ENCODE data around the gene FBXL16. TPM values are rescaled to one million over a fixed set of nuclear protein-coding genes. Genes with fewer than 3 reads are reported as not detected.

FBXL16 gene
- total RNA-seq, 1 donor from 2014 or later: 0.75 TPM

DNA sequence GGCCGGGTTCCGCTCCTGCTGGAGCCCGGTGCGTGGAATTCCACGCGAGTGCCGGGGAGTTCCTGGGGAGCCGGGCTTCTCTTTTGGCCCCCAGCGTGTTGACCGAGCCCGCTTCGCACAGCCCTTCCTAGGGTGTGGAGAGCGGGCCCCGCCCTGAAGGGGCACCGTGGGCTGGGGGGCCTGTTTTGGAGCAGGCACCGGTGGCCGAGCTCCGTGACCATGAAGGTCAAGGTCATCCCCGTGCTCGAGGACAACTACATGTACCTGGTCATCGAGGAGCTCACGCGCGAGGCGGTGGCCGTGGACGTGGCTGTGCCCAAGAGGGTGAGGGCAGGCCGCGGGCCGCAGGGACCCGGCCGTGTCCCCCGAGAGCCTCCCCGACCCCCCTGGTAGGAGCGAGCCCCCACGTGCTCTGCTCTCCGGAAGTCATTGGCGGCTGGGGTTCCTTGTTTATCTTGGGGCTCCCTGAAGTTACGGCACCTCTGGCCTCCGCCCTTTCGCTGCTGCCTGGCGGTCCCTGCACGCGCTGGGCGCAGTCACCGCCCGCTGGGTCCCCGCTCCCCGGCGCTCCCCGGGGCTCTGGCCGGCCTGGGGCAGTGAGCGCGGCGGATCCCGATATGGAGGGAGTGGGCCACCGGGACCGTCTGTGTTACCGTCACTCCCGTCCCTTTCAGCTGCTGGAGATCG lies 21.8 kb upstream of the FBXL16 start:
- Mint-ChIP-seq H3K9me3 (no peaks in the 10 kb centered on the region), H3K27me3 (no peaks in the 10 kb centered on the region), H3K27ac (no peak overlapping the region), H3K4me3 (peak overlapping the region; percentile 58), H3K4me1 (peaks cover 4% of the 10 kb centered on the region), H3K36me3 (ENCODE audit: low read depth) (peaks cover 8% of the 10 kb centered on the region)
- ATAC-seq (ENCODE audit: low read depth) (no peak), DNase-seq (peak; percentile 61)
- intact Hi-C loops (cut with micrococcal nuclease): no loop called here
- no peak for TF ChIP-seq CTCF (IDR thresholded peaks at IDR 0.05)
- ChIA-PET POLR2A (interaction anchor here (0.5 to 3.2 kb wide), 8 partner anchors 10 to 61 kb away, joined by 3 to 11 read pairs (median 4); partner anchors contain the start of genes CHTF18, CIAO3, METRN and RPUSD1), CTCF (interaction anchor here (1.0 to 2.0 kb wide), 2 partner anchors 13 to 15 kb away, joined by 3 to 4 read pairs; partner anchors contain the start of gene METRN)

DNA sequence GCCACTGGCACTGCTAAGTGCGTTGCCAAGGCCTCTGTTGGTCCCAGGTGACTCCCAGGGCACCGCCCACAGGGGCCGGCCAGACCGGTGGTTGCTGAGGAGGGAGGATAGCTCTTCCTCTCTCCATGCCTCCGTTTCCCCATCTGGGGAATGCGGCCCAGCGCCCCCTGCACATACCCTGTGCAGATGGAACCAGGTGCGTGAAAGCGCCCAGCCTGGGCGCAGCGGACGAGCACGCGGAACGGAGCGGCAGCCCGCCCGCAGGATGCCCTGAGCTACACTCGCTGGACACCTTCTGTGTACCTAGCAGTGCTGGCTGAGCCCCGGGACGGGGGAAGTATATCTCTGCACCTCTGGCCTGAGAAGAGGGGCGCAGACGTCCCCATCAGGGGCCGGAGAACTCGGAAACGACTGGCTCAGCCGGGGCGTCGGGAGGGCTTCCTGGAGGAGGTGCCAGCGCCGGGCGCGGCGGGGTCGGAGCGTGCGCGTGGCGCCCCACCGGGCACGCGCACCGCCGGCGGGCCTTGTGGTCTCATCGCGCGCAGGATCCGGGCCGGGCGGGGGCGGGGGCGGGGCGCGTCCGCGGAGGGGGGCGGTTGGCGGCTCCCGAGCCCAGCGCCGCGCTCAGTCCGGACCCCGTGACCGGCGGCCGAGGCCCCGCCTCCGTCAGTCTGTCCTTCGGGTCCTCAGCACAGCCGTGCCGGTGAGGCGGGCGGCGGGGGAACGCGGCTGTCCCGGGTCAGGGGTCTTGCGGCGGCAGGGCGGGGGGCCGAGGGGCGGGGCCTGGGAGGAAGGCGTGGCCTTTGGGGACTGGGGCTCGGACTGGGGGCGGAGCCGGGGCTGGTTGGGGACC lies 21.1 kb upstream of the FBXL16 start, which contains the start of the genes CCDC78 and HAGHL:
Gene CCDC78 (minus strand): TSS at position 6 of the 853 bp plus-strand sequence. CDS start 76 bp downstream, outside the sequence.
Gene HAGHL (plus strand): TSS at position 669 of the 853 bp plus-strand sequence. CDS start 404 bp downstream, outside the sequence.
- POLR2A ChIA-PET: interaction anchor here (1.4 to 3.2 kb wide), 4 partner anchors 9 to 37 kb away, joined by 5 to 11 read pairs (median 8); partner anchors contain the start of genes CIAO3 and WDR24

GRCh38 chr16:726188-726437 lies 20.5 kb upstream of the FBXL16 start:
- H3K36me3 Mint-ChIP-seq (ENCODE audit: low read depth): peaks cover 3% of the 10 kb centered on the region
- H3K4me1 Mint-ChIP-seq: peaks cover 4% of the 10 kb centered on the region
- ATAC-seq (ENCODE audit: low read depth): no peak
- no peaks in the 10 kb centered on the region for H3K9me3 Mint-ChIP-seq
- ChIA-PET CTCF (interaction anchor here (2.0 kb wide), 1 partner anchor 14 kb away, joined by 4 read pairs; no protein-coding TSS in a partner anchor), POLR2A (interaction anchor here (1.4 to 3.2 kb wide), 3 partner anchors 10 to 36 kb away, joined by 5 to 11 read pairs (median 7); partner anchors contain the start of genes CIAO3 and WDR24)
- H3K4me3 Mint-ChIP-seq: peak overlapping the region; percentile 79
- no peak for TF ChIP-seq CTCF (IDR thresholded peaks at IDR 0.05)
- peak overlapping the region; percentile 24 for H3K27ac Mint-ChIP-seq
- H3K27me3 Mint-ChIP-seq: no peaks in the 10 kb centered on the region
- intact Hi-C loops (cut with micrococcal nuclease): no loop called here
- DNase-seq: no peak

More for the DNA sequence above, 21.1 kb upstream of the FBXL16 start, which contains the start of the genes CCDC78 and HAGHL:
- H3K27me3 Mint-ChIP-seq: no peaks in the 10 kb centered on the region
- peaks cover 4% of the 10 kb centered on the region for H3K4me1 Mint-ChIP-seq
- intact Hi-C loops (cut with micrococcal nuclease): no loop called here
- peak; percentile 56 for ATAC-seq (ENCODE audit: low read depth)
- no peaks in the 10 kb centered on the region for H3K9me3 Mint-ChIP-seq
- CTCF ChIA-PET: interaction anchor here (2.0 kb wide), 1 partner anchor 14 kb away, joined by 4 read pairs; no protein-coding TSS in a partner anchor
- TF ChIP-seq CTCF (IDR thresholded peaks at IDR 0.05): no peak
- H3K36me3 Mint-ChIP-seq (ENCODE audit: low read depth): peaks cover 3% of the 10 kb centered on the region
- peak; percentile 42 for DNase-seq
- peak within 1 kb of the TSS; percentile 24 for H3K27ac Mint-ChIP-seq
- H3K4me3 Mint-ChIP-seq: peak within 1 kb of the TSS; percentile 79

DNA sequence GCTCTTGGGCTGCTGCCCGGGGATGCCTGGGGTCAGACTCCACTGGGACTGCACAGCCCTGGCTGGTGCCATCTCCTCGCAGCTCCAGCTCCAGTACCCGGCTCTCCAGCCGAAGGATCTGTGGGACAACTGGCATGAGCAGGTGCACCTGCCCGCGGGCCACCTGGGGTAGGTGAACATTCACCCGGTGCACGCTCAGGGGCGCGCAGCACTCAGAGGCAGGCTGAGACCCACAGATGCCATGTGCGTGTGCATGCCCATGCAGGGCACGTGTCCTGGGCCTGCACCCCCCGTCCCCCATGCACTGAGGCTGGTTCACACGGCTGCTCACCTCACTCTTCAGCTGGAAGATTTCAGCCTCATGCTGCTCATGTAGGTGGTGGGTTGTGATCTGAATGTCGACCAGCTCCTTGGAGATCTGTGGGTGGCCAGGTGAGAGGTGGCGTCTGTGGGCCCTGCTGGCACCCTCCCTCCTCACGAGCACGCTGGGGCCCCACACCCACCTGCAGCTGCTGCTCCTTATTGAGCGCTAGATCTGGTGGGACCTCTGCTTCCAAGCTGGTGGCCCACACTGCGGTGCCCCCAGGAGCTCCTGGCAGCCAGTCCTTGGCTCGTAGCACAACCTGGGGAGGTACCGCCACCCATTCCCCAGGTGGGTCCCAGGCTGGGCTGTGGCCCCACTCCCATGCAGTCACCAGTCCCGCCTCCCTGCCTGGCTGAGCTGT lies 20.0 kb upstream of the FBXL16 start:
- H3K27me3 Mint-ChIP-seq: no peaks in the 10 kb centered on the region
- no peak for TF ChIP-seq CTCF (IDR thresholded peaks at IDR 0.05)
- intact Hi-C loops (cut with micrococcal nuclease): no loop called here
- peaks cover 3% of the 10 kb centered on the region for H3K36me3 Mint-ChIP-seq (ENCODE audit: low read depth)
- ATAC-seq (ENCODE audit: low read depth) (no peak), DNase-seq (no peak)
- CTCF ChIA-PET: interaction anchor here (2.0 kb wide), 1 partner anchor 13 kb away, joined by 4 read pairs; no protein-coding TSS in a partner anchor
- POLR2A ChIA-PET: interaction anchor here (1.1 to 3.2 kb wide), 5 partner anchors 10 to 35 kb away, joined by 3 to 11 read pairs (median 5); partner anchors contain the start of genes CIAO3, METRN and WDR24
- H3K27ac Mint-ChIP-seq: no peak overlapping the region
- H3K9me3 Mint-ChIP-seq: no peaks in the 10 kb centered on the region
- peak overlapping the region; percentile 7 for H3K4me3 Mint-ChIP-seq
- peaks cover 4% of the 10 kb centered on the region for H3K4me1 Mint-ChIP-seq
